Measurements from ENCODE around the gene ARHGEF10L.
"Not testable (repeated sequence)": the region's sequence is repeated elsewhere in the genome, so short reads cannot be mapped to it uniquely, and the experiment has no call there.

Gene ARHGEF10L, protein sequence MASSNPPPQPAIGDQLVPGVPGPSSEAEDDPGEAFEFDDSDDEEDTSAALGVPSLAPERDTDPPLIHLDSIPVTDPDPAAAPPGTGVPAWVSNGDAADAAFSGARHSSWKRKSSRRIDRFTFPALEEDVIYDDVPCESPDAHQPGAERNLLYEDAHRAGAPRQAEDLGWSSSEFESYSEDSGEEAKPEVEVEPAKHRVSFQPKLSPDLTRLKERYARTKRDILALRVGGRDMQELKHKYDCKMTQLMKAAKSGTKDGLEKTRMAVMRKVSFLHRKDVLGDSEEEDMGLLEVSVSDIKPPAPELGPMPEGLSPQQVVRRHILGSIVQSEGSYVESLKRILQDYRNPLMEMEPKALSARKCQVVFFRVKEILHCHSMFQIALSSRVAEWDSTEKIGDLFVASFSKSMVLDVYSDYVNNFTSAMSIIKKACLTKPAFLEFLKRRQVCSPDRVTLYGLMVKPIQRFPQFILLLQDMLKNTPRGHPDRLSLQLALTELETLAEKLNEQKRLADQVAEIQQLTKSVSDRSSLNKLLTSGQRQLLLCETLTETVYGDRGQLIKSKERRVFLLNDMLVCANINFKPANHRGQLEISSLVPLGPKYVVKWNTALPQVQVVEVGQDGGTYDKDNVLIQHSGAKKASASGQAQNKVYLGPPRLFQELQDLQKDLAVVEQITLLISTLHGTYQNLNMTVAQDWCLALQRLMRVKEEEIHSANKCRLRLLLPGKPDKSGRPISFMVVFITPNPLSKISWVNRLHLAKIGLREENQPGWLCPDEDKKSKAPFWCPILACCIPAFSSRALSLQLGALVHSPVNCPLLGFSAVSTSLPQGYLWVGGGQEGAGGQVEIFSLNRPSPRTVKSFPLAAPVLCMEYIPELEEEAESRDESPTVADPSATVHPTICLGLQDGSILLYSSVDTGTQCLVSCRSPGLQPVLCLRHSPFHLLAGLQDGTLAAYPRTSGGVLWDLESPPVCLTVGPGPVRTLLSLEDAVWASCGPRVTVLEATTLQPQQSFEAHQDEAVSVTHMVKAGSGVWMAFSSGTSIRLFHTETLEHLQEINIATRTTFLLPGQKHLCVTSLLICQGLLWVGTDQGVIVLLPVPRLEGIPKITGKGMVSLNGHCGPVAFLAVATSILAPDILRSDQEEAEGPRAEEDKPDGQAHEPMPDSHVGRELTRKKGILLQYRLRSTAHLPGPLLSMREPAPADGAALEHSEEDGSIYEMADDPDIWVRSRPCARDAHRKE (N-terminal part only)

DNA sequence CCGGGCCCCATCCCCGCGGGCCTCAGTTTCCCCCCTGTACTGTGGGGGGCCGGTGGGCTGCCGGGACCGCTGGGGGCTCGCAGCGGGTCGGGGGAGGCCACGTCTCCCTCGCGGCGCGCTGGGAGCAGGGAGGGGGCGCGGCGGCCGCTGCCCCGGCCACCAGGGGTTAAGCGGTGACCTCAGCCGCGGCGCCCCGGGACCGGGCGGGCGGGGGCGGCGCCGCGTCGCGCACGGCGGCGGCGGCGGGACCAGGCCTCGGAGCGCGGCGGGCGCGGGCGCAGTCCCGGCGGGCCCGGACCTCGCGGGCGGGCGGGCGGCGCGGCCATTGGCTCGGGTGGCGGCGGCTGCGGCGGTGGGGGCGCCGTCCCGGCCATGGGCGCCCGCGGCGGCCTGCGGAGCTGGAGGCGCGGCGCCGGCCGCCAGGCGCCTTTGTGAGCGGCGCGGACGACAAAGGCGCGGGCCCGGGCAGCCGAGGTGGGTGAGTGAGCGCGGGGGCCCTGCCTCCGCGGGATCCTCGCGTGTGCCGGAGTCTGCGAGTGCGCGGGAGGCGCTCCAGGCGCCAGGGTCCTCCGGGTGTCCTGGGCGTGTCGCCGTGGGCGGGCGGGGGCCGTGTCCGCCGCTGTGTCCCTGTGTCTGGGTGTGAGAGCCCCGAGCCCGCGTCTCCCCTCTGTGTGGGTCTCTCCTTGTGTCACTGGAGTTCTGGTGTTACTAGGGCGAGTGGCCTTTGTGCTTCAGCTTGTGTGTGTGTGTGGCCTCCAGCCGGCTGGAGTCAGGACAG lies at the start of gene ARHGEF10L:
TSS of gene ARHGEF10L (plus strand) at position 222 of the 778 bp plus-strand sequence. CDS start 40,898 bp downstream, outside the sequence.
- DNase-seq (ENCODE audit: low read depth in 3 of 3) = no peak

GRCh38 chr1:17489768-17490417 lies 49.6 kb upstream of the ARHGEF10L start:
- not testable (repeated sequence) for DNase-seq (ENCODE audit: low read depth in 3 of 3)

- not testable (repeated sequence) for DNase-seq (ENCODE audit: low read depth in 3 of 3)
Observed at GRCh38 chr1:17490667-17491066, 48.8 kb upstream of the ARHGEF10L start.

DNA sequence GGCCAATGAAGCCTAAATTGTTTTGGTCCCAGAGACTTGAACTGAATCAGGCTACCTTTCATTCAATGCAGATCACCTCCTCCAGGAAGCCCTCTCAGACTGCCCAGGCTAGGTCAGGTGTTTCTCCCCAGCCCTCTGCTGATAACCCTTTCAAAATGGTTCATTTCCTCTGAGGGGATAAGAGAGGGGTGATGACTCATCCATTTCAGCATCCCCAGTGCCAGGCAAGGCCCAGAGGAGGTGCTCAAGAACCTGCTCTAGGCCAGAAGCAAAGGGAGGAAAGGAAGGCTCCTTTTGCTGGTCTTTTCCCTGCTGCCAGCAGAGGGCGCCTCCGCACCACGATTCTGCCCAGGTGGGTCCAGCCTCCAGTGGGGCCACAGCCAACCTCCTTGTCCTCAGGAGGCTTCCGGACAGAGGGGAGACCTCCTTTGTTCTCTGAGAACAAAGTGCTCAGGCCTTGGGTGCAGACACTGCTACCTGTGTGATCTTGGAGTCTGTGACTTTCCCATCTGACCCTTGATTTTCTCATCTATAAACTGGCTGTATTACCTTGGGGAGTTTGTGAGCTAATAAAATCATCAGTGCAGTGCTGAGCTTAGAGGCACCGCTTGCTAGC lies 45.3 kb upstream of the ARHGEF10L start:
- peak; percentile 27 to 43 (median 29) for DNase-seq (ENCODE audit: low read depth in 3 of 3)

DNA sequence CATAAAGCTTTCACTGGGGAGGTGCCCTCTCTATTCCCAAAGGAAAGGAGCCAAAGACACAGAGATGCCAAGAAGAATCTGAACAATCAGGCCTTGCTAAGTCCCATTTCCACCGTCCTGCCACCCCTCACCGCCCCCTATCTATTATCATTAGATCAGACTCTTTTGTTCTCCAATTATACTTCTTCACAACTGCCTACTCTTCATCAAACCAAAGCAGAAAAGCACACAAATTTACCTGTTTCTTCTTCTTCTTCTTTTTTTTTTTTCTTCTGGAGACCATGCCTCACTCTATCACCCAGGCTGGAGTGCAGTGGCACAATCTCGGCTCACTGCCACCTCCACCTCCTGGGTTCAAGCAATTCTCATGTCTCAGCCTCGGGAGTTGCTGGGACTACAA lies 43.1 kb upstream of the ARHGEF10L start:
- no peak for DNase-seq (ENCODE audit: low read depth in 3 of 3)

- DNase-seq (ENCODE audit: low read depth in 3 of 3) = no peak
Observed at GRCh38 chr1:17498214-17498613, 41.3 kb upstream of the ARHGEF10L start.

DNA sequence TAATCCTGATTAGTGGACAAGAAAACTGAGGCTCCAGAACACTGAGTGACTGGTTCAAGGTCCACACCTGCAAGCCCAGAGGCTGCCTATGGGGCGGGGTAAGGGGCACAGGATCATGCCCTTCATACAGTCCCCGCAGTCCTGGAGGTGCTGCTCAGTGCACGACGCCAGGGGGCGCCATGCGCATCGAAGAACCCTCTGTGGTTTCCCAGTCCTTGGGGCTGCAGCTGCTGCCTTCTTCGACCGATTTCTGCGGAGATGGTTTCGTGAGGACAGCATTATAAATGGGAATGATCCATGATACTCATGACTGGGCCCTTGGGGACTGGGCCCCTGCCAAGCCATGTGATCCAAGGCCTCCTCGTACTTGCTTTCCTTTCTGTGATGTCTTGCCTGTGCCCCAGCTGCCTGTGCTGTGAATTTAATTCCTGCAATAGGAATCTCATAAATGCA lies 37.1 kb upstream of the ARHGEF10L start:
- peak in 1 of 3 experiments; percentile 18 for DNase-seq (ENCODE audit: low read depth in 3 of 3)

DNA sequence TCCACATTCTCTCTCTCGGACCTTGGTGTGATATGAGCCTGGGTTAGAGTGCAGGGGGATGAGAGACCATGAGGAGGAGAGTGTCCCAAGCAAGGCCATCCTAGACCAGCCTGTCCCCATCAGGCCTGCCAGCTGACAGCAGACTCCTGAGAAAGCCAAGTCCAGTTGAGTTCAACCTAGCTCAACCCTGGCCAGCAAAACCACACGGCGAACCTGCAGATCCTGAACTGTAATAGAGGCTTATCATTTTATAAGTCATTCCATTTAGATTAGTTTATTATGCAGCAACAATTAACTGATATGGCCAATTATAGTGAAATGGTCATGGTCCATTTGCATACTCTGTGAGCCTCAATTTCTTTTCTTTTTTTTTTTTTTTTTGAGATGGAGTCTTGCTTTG lies 36.4 kb upstream of the ARHGEF10L start:
- DNase-seq (ENCODE audit: low read depth in 3 of 3) = no peak

- not testable (repeated sequence) for DNase-seq (ENCODE audit: low read depth in 3 of 3)
Observed at GRCh38 chr1:17507200-17507599, 32.3 kb upstream of the ARHGEF10L start.

- DNase-seq (ENCODE audit: low read depth in 3 of 3) = no peak
Observed at GRCh38 chr1:17507915-17508314, 31.6 kb upstream of the ARHGEF10L start.

DNA sequence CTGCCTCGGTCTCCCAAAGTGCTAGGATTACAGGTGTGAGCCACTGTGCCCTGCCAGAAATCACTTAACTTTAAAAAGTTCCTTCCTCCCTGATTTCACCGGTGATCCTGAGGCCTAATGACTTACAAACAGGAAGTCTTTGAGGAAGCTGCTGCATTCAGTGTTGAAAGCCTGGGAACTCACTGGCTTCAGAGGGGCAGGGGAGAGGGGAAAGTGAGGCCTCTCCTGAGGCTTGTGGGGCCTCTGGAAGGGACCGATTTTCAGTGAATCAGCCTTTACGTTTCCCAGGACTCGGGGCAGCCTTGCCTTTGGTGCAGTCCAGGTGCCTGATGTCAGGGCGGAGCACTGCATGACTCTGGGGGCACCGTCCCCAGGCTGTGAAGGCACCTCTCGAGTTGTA lies 30.1 kb upstream of the ARHGEF10L start:
- DNase-seq (ENCODE audit: low read depth in 3 of 3) = no peak

DNA sequence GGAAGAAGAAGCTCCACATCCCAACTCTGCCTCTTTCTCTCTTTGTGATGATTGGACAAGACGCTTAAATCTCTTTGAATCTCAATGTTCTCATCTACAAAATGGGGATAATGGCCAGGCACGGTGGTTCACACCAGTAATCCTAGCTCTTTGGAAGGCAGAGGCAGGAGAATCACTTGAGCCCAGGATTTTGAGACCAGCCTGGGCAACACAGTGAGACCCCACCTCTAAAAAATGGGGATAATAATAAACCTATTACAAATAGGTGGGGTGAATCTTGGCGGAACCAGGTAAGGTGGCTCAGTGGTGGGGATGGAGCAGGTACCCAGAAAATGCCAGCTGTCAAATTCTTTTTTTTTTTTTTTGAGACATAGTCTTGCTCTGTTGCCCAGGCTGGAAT lies 29.4 kb upstream of the ARHGEF10L start:
- no peak for DNase-seq (ENCODE audit: low read depth in 3 of 3)

DNA sequence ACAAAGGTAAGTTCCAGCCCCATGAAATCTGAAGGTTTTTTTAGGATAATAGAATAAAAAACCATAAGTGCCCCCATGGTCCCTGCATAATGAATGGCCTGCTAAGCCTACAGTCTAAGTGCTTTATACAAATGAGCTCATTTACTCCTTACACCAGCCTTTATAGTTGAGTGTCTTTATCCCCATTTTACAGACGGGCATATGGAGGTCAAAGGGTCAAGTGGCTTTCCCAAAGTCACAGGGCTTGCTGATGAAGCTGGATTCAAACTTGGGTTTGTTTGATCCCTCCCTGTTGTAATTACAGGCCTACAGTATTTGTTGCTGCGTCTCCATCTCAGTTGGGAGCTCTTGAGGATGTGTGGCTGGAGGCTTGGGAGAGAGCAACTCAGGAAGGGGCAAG lies 28.3 kb upstream of the ARHGEF10L start:
- no peak for DNase-seq (ENCODE audit: low read depth in 3 of 3)

GRCh38 chr1:17513131-17513530 lies 26.4 kb upstream of the ARHGEF10L start:
- no peak for DNase-seq (ENCODE audit: low read depth in 3 of 3)

DNA sequence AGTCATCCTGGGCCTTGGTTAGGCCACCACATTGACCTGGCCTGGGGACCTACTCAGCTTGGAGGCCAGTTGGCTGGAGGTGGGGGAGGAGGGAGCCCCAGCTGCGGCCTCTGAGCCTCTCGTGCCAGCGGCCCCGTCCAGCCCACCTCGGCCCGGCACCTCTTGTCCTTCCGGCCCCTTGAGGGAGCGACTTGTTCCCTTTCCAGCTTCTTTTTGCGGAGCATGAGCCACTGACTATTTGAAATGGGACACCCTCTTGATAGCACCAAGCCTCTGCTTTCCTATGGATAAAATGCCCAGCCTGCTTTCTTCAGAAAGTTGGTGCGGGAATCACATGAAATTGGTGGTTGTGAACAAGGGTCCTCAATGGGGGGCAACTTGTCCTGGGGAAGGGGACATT lies 24.7 kb upstream of the ARHGEF10L start:
- no peak for DNase-seq (ENCODE audit: low read depth in 3 of 3)

DNA sequence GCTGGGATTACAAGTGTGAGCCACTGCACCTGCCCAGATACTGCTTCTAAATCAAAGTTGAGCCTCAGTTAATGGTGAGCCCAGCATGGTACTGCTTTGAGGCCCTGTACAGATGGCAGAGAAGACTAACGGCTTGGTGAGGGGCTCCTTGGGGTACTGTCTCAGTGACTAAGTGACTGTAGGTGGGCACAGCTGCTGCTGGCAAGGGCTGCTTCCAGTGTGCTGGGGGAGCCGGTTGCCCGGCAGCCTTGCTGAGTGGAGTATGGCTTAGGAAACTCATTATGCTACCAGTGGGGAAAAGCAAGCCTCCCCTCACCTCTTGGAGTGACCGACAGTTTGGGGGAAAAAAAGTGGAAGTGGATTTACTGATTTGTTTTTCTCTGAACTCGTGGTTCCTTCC lies 23.6 kb upstream of the ARHGEF10L start:
- no peak for DNase-seq (ENCODE audit: low read depth in 3 of 3)

- no peak for DNase-seq (ENCODE audit: low read depth in 3 of 3)
Observed at GRCh38 chr1:17516303-17517214, 22.9 kb upstream of the ARHGEF10L start.

GRCh38 chr1:17520041-17520440 lies 19.5 kb upstream of the ARHGEF10L start:
- no peak for DNase-seq (ENCODE audit: low read depth in 3 of 3)
